Peyer's patch (tissue), 4 donors: Measurements from ENCODE around the gene ARSA.

Experiments used
- CTCF ChIP-seq, 6 experiments: fragments of 450-650 bp in 4 of 6; fragments of 200-600 bp in 2 of 6; sonication (generic) in 1 of 6; IDR thresholded peaks; one replicate each; pipeline ENCODE4 v1.5.1; 2017 to 2019; ENCODE audit warnings: antibody characterized with exemption in 6 of 6, mild to moderate bottlenecking in 3 of 6, moderate library complexity in 1 of 6
- POLR2A ChIP-seq, 2 donors: fragments of 450-650 bp; IDR thresholded peaks; one replicate each; pipeline ENCODE4 v1.5.1; 2017; ENCODE audit warnings: antibody characterized with exemption in 2 of 2, mild to moderate bottlenecking in 2 of 2, moderate library complexity in 2 of 2

GRCh38 chr22:50621948-50622722 lies 5.8 kb downstream of the ARSA start:
- TF ChIP-seq CTCF (IDR thresholded peaks at IDR 0.05) (peak; percentile 8 to 50 (median 38)), POLR2A (IDR thresholded peaks at IDR 0.05) (no peak)
